A549 (cell line): Measurements from ENCODE around the gene OR8G5.

Source experiments
- EP300 ChIP-seq, 2 experiments: fragments of >200 bp; sonication (Bioruptor Twin); formaldehyde crosslinking; IDR thresholded peaks; 2 replicates in 1 of 2; 3 replicates in 1 of 2; pipeline ENCODE4 v1.6.1; 2016 to 2017
- HOXB5 ChIP-seq: fragments of 250-450 bp; sonication (Bioruptor Pico); IDR thresholded peaks from 2 replicates; pipeline ENCODE4 v1.5.0; 2020; ENCODE audit warnings: mild to moderate bottlenecking, moderate library complexity
- POLR2A ChIP-seq: IDR thresholded peaks from 2 replicates; pipeline ENCODE4 v1.6.1; 2012; ENCODE audit warnings: mild to moderate bottlenecking, low read length
- POLR2AphosphoS2 ChIP-seq: conservative IDR thresholded peaks from 2 replicates; pipeline ENCODE4 v1.6.1; 2012; ENCODE audit warnings: low read length, improper control_type of control experiment, inconsistent platforms
- TF ChIP-seq, protein P1 (sequence below): fragments of >200 bp; sonication (Bioruptor Twin); formaldehyde crosslinking; IDR thresholded peaks from 3 replicates; pipeline ENCODE4 v1.5.1; 2016
- TF ChIP-seq, protein P2 (sequence below): fragments of 450-650 bp; IDR thresholded peaks from 2 replicates; pipeline ENCODE4 v1.6.1; 2014; ENCODE audit warnings: antibody characterized with exemption

GRCh38 chr11:124313131-124313530, 57.0 kb downstream of the OR8G5 start:
- TF ChIP-seq POLR2AphosphoS2 = no peak
- no peak for TF ChIP-seq HOXB5 (CRISPR knock-in tag)
- TF ChIP-seq, protein P1, sequence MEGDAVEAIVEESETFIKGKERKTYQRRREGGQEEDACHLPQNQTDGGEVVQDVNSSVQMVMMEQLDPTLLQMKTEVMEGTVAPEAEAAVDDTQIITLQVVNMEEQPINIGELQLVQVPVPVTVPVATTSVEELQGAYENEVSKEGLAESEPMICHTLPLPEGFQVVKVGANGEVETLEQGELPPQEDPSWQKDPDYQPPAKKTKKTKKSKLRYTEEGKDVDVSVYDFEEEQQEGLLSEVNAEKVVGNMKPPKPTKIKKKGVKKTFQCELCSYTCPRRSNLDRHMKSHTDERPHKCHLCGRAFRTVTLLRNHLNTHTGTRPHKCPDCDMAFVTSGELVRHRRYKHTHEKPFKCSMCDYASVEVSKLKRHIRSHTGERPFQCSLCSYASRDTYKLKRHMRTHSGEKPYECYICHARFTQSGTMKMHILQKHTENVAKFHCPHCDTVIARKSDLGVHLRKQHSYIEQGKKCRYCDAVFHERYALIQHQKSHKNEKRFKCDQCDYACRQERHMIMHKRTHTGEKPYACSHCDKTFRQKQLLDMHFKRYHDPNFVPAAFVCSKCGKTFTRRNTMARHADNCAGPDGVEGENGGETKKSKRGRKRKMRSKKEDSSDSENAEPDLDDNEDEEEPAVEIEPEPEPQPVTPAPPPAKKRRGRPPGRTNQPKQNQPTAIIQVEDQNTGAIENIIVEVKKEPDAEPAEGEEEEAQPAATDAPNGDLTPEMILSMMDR = no peak
- TF ChIP-seq POLR2A = no peak
- no peak for TF ChIP-seq EP300 (IDR thresholded peaks at IDR 0.05)
- TF ChIP-seq, protein P2, sequence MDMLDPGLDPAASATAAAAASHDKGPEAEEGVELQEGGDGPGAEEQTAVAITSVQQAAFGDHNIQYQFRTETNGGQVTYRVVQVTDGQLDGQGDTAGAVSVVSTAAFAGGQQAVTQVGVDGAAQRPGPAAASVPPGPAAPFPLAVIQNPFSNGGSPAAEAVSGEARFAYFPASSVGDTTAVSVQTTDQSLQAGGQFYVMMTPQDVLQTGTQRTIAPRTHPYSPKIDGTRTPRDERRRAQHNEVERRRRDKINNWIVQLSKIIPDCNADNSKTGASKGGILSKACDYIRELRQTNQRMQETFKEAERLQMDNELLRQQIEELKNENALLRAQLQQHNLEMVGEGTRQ = no peak
